ENCODE measurements around the gene BMP6.

DNA sequence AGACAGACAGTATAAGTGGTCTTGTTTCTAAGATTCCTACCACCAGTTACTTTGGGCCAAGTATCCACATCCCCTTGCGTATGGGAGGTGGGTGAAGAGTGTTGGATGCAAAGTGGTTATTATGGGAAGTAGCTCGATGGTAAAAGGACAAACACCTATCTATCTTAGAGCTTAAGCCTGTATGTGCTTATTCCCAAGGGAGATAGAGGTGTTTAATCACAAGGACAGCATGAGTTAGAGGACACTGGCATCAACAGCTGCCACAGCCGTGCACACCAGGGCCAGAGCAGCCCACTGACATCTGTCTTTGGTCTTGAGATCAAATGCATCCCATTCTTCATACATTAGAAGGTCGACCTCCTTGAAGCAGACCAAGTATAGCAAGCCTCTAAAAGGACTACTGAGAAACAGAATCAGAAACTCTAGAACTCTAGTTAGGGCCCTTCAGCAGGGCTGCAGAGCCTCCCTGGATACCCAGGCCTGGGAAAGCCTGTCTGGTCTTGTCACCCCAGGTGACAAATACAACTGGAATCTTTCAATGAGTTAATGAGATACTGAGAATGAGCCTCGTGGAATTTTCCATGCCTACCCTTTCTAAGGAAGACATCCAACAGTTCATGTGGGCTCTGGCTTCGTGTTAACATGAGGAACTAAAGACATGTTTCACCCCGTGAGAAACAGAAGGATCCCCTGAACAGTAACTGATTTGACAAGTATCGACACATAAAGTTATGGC is 156.0 kb downstream of the BMP6 start:
- TF ChIP-seq, protein P1, sequence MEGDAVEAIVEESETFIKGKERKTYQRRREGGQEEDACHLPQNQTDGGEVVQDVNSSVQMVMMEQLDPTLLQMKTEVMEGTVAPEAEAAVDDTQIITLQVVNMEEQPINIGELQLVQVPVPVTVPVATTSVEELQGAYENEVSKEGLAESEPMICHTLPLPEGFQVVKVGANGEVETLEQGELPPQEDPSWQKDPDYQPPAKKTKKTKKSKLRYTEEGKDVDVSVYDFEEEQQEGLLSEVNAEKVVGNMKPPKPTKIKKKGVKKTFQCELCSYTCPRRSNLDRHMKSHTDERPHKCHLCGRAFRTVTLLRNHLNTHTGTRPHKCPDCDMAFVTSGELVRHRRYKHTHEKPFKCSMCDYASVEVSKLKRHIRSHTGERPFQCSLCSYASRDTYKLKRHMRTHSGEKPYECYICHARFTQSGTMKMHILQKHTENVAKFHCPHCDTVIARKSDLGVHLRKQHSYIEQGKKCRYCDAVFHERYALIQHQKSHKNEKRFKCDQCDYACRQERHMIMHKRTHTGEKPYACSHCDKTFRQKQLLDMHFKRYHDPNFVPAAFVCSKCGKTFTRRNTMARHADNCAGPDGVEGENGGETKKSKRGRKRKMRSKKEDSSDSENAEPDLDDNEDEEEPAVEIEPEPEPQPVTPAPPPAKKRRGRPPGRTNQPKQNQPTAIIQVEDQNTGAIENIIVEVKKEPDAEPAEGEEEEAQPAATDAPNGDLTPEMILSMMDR (IDR thresholded peaks at IDR 0.05): no peak
- TF ChIP-seq, protein P2, sequence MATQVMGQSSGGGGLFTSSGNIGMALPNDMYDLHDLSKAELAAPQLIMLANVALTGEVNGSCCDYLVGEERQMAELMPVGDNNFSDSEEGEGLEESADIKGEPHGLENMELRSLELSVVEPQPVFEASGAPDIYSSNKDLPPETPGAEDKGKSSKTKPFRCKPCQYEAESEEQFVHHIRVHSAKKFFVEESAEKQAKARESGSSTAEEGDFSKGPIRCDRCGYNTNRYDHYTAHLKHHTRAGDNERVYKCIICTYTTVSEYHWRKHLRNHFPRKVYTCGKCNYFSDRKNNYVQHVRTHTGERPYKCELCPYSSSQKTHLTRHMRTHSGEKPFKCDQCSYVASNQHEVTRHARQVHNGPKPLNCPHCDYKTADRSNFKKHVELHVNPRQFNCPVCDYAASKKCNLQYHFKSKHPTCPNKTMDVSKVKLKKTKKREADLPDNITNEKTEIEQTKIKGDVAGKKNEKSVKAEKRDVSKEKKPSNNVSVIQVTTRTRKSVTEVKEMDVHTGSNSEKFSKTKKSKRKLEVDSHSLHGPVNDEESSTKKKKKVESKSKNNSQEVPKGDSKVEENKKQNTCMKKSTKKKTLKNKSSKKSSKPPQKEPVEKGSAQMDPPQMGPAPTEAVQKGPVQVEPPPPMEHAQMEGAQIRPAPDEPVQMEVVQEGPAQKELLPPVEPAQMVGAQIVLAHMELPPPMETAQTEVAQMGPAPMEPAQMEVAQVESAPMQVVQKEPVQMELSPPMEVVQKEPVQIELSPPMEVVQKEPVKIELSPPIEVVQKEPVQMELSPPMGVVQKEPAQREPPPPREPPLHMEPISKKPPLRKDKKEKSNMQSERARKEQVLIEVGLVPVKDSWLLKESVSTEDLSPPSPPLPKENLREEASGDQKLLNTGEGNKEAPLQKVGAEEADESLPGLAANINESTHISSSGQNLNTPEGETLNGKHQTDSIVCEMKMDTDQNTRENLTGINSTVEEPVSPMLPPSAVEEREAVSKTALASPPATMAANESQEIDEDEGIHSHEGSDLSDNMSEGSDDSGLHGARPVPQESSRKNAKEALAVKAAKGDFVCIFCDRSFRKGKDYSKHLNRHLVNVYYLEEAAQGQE (IDR thresholded peaks at IDR 0.05): no peak
- no peak for TF ChIP-seq POLR2A (IDR thresholded peaks at IDR 0.05; ENCODE audit: low read length)
- no peak for TF ChIP-seq RNF2 (IDR thresholded peaks at IDR 0.05; ENCODE audit: borderline replicate concordance, low read depth)
- TF ChIP-seq, protein P3, sequence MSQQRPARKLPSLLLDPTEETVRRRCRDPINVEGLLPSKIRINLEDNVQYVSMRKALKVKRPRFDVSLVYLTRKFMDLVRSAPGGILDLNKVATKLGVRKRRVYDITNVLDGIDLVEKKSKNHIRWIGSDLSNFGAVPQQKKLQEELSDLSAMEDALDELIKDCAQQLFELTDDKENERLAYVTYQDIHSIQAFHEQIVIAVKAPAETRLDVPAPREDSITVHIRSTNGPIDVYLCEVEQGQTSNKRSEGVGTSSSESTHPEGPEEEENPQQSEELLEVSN (IDR thresholded peaks at IDR 0.05; ENCODE audit: borderline replicate concordance, low read depth): no peak
- TF ChIP-seq FOSL2 (IDR thresholded peaks at IDR 0.05): no peak
- TF ChIP-seq FOSL2 (CRISPR knock-in tag; IDR thresholded peaks at IDR 0.05): no peak
- TF ChIP-seq, protein P4, sequence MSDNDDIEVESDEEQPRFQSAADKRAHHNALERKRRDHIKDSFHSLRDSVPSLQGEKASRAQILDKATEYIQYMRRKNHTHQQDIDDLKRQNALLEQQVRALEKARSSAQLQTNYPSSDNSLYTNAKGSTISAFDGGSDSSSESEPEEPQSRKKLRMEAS (IDR thresholded peaks at IDR 0.05): no peak
